SK-N-DZ (cell line): Measurements from ENCODE around the gene FAM237B.

ENCODE experiments used
- DNase-seq: peaks from one replicate; pipeline ENCODE4 v3.0.0-alpha.2; 2015; ENCODE audit warnings: low spot score

The FAM237B gene

DNA sequence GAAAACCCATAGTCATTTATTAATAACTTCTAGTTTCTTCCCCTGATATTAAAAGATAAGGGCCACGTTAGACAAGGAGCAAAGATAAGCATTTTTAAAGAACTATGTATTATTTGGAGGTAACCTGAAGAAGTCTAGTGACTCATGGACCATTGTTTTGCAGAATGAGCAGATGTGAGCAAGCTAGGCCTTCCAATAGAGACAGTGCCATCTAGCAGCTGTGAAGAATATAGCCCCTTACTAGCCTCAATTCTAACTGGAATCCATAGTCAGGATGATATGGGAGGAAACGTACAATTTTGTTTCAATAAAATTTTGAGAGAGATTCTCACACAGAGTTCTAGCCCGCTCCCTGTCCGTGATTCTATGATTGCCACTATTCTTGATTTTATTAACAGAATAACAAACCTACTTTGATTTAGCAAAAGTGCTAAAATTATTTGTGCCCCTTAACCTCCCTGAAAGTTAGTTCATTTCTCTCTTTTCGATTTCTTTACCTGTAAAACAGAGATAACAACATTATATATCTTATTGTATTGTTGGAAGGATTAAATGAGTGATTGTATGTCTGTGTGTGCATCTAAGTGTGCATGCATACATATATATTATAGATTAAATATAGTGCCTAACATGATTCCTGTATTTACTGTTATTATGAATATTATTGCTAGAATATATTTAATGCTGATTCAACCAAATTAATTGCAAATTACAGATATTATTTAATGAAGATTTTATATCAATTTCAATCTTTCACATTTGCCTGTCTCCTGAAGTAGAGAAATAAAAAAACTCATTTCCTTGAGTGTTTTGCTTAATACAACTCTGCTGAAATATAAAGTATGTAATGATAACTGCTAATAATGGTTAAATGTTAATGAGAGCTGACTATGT is 22.7 kb downstream of the FAM237B start:
- DNase-seq, result peak; percentile 11

DNA sequence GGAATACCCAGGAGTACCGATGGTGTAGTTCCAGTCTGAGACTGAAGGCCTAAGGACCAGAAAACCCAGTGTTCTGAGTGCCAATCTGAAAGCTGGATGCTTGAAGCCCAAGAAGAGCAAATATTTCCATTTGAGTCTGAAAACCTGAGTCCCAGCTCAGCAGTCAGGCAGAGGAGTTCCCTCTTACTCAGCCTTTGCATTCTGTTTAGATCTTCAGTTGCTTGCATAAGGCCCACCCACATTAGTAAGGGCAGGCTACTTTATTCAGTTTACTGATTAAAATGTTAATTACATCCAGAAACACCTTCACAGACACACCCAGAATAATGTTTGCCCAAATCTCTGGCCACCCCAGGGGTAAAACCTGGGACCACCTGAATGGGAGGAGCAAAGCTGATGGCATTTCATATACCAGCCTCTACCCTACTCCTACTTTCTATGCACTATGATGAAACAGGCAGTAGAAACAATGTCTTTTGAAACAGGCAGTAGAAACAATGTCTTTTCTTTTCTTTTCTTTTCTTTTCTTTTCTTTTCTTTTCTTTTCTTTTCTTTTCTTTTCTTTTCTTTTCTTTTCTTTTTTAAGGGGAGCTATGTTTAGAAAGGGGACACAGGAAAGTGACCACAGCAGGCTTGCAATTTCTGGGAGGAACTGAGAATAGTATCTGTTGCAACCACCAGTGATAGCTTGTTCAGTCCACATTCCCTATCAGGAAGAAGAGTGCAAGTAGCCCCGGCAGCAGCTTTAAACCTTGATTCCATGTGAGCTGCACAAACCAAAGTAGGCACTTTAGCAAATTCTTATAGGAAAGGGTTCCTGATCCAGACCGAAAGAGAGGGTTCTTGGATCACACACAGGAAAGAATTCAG is 30.6 kb downstream of the FAM237B start:
- DNase-seq, result no peak

GRCh38 chr7:90288154-90288553 is 33.0 kb downstream of the FAM237B start:
- no peak for DNase-seq

- DNase-seq, result no peak
Measured at GRCh38 chr7:90276033-90276728, 44.9 kb downstream of the FAM237B start.

- DNase-seq, result no peak
Measured at GRCh38 chr7:90274161-90274560, 46.9 kb downstream of the FAM237B start.

GRCh38 chr7:90272242-90272641 is 48.9 kb downstream of the FAM237B start:
- no peak for DNase-seq

DNA sequence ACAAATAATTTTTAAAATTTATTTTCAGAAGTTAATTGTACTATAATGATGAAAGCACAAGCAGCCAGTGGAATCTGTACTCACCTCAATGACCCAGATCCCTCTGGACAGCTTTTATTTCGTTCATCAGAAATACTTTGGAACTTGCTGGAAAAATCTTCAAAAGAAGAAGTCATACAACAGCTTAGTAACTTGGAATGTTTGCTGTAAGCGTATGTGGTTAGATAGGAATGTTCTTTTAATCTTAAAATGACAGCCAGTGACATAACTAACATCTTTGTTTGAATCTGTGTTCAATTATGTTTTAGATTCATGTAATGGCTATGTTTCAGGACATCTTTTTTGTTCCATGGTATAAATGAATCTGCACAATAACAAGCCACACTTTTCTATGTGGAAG is 49.4 kb downstream of the FAM237B start:
- no peak for DNase-seq

- DNase-seq, result no peak
Measured at GRCh38 chr7:90270431-90271178, 50.5 kb downstream of the FAM237B start.

GRCh38 chr7:90269163-90269562 is 51.9 kb downstream of the FAM237B start:
- DNase-seq, result no peak

DNA sequence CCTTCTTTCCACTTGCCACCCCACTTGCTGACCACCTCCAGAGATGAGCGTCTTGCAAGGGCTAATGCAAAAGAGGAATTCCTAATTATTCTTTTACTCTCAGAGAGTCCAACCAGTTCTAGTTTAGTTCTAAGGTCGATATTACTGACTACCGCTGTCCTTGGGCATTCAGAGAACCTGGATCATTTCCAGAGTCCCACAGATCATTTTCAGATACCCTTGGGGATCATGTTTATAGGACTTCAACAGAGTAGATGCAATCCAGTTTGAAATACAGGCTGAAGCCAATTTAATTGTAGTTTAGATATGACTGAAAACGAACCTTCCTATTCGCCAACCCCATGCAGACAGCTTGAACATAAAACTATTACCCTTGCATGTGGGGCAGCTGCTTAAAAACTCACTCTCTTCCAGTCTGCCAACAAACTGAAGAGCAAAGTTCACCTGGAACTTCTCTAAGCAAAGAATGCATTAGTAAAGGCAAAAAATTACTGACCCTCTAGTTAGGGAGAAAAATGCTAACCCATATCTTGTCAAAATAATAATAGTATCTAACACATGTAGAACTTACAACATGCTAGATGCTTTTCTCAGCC is 53.7 kb downstream of the FAM237B start:
- no peak for DNase-seq

DNA sequence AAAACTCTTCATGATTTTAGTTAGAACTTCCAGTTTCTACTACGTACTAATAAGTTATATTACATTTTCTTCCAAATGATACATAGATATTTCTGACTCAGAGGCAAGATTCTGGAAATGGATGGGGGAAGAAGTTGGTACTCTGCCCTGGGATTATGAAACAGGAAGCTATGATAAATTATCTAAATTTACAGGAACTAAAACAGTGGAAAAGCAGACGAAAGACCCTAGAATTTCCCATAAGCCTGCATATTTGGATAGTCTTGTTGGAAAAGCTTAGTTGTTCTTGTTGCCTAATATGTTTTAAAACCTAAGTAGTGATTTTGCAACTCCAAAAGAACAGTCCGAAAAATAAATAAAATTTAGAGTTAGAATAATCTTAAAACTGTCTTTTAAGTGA is 54.3 kb downstream of the FAM237B start:
- no peak for DNase-seq
